Stimulated activated CD8-positive, alpha-beta memory T cell treated with anti-CD3 and anti-CD28 coated beads, Interleukin-12 subunit alpha, Interleukin-12 subunit beta, amount 100 ng/mL, for 24 hours (primary cell): ENCODE measurements around the gene ZNF688.
"Not testable (repeated sequence)": the region's sequence is repeated elsewhere in the genome, so short reads cannot be mapped to it uniquely, and the experiment has no call there.

ENCODE experiments used
- DNase-seq: peaks from one replicate; pipeline ENCODE4 v3.0.0-alpha.2; 2020; ENCODE audit errors: extremely low read depth

ZNF688 gene

GRCh38 chr16:30533748-30534367 lies 37.7 kb downstream of the ZNF688 start:
- no peak for DNase-seq

- DNase-seq: no peak
These were observed 38.4 kb downstream of the ZNF688 start for GRCh38 chr16:30533146-30533522.

- no peak for DNase-seq
These were observed 39.0 kb downstream of the ZNF688 start for GRCh38 chr16:30532285-30533145.

- no peak for DNase-seq
These were observed 41.1 kb downstream of the ZNF688 start for GRCh38 chr16:30530163-30531037.

- no peak for DNase-seq
These were observed 42.6 kb downstream of the ZNF688 start for GRCh38 chr16:30528799-30529457.

GRCh38 chr16:30527635-30528178 lies 43.8 kb downstream of the ZNF688 start:
- DNase-seq: no peak

GRCh38 chr16:30526823-30527634 lies 44.5 kb downstream of the ZNF688 start:
- DNase-seq: peak; percentile 89

GRCh38 chr16:30526137-30526822 lies 45.2 kb downstream of the ZNF688 start, which contains the start of gene ZNF768:
Gene ZNF768, minus strand, starts transcription at chr16:30526566. Its CDS starts 153 bp downstream, at chr16:30526413.
- DNase-seq: no peak

- DNase-seq: no peak
These were observed 45.7 kb downstream of the ZNF688 start for GRCh38 chr16:30525844-30526136.

- DNase-seq: no peak
These were observed 46.6 kb downstream of the ZNF688 start for GRCh38 chr16:30524575-30525568.

GRCh38 chr16:30523768-30524574 lies 47.5 kb downstream of the ZNF688 start:
- DNase-seq: no peak

- not testable (repeated sequence) for DNase-seq
These were observed 48.6 kb downstream of the ZNF688 start for GRCh38 chr16:30522702-30523463.

- no peak for DNase-seq
These were observed 49.5 kb downstream of the ZNF688 start for GRCh38 chr16:30521873-30522641.

- no peak for DNase-seq
These were observed 50.0 kb downstream of the ZNF688 start for GRCh38 chr16:30521476-30521872.
